HCT116 (cell line): Measurements from ENCODE around the gene PLS3. TPM values are rescaled to one million over a fixed set of nuclear protein-coding genes. Genes with fewer than 3 reads are reported as not detected.

ENCODE experiments used
- ATAC-seq: fragments of 200-7000 bp; cut with Tn5 transposase; 2 replicates; pipeline ENCODE4 v1.9.1; 2020; ENCODE audit warnings: mild to moderate bottlenecking, moderate library complexity
- BruUV-seq: library from RNA; stranded (reverse); fragments of 400-500 nt; replicated peaks from 2 replicates; lab custom pipeline; 2021; lab: Mats Ljungman, UMichigan
- CTCF ChIA-PET: fragments of 300-600 bp; sonication (Branson Sonifier 250); formaldehyde crosslinking; loops from one replicate; lab custom pipeline; 2021; ENCODE audit warnings: antibody characterized with exemption; lab: Charles Lee
- POLR2A ChIA-PET: fragments of 300-600, 350-600 bp; sonication (Branson Sonifier 250); formaldehyde crosslinking; loops from one replicate; lab custom pipeline; 2021; ENCODE audit warnings: antibody characterized with exemption; lab: Charles Lee
- RAD21 ChIA-PET, 2 experiments: fragments of 300-600 bp; sonication (Branson Sonifier 250); formaldehyde crosslinking; loops; one replicate each; lab custom pipeline; 2023; ENCODE audit warnings: low total read pairs in 2 of 2; ENCODE audit not compliant: uncharacterized antibody in 2 of 2, unreplicated experiment in 2 of 2, low non-redundant PET in 1 of 2; lab: Charles Lee
- DNase-seq: peaks from one replicate; pipeline ENCODE4 v3.0.0-alpha.2; 2010; ENCODE audit warnings: low read depth, low spot score
- H2AFZ ChIP-seq: fragments of 200-600 bp; shearing (Covaris generic), sonication (generic); 2 replicates; pipeline ENCODE4 v1.6.1; 2017; ENCODE audit warnings: low read depth, mixed run types, mixed read lengths, antibody characterized with exemption, low read length; ENCODE audit not compliant: poor library complexity, severe bottlenecking
- H3K27ac ChIP-seq: 2 replicates; pipeline ENCODE4 v1.5.1; 2012; ENCODE audit warnings: low read depth, low read length
- H3K27me3 ChIP-seq: fragments of 200-600 bp; sonication (generic); 2 replicates; pipeline ENCODE4 v1.6.1; 2016; ENCODE audit warnings: mixed run types, low read length, mixed read lengths; ENCODE audit not compliant: insufficient read depth
- H3K36me3 ChIP-seq, 2 experiments: fragments of 200-500 bp in 1 of 2; fragments of 200-600 bp in 1 of 2; sonication (Bioruptor generic) in 1 of 2; sonication (generic) in 1 of 2; 2 replicates each; pipeline versions ENCODE4 v1.5.1 to v1.6.1; 2014 to 2016; ENCODE audit warnings: low read length in 2 of 2, inconsistent platforms in 1 of 2, mixed read lengths in 1 of 2, mixed run types in 1 of 2; ENCODE audit not compliant: insufficient read depth in 2 of 2, control insufficient read depth in 1 of 2
- H3K4me1 ChIP-seq, 2 experiments: fragments of 200-600 bp in 1 of 2; sonication (generic) in 1 of 2; 2 replicates each; pipeline versions ENCODE4 v1.5.1 to v1.6.1; 2012 to 2017; ENCODE audit warnings: low read length in 2 of 2, inconsistent platforms in 1 of 2, mild to moderate bottlenecking in 1 of 2, mixed read lengths in 1 of 2, mixed run types in 1 of 2, moderate library complexity in 1 of 2; ENCODE audit not compliant: insufficient read depth in 2 of 2, control insufficient read depth in 1 of 2
- H3K4me2 ChIP-seq: fragments of 200-600 bp; sonication (generic); 2 replicates; pipeline ENCODE4 v1.6.1; 2017; ENCODE audit warnings: mixed run types, low read length, mixed read lengths
- H3K4me3 ChIP-seq, 2 experiments: fragments of 200-600 bp in 1 of 2; sonication (generic) in 1 of 2; replicated peaks in 1 of 2; 2 replicates each; pipeline ENCODE4 v1.5.1; 2011 to 2016; ENCODE audit warnings: low read length in 2 of 2, control low read depth in 1 of 2, low read depth in 1 of 2, mild to moderate bottlenecking in 1 of 2, mixed read lengths in 1 of 2, mixed run types in 1 of 2
- H3K79me2 ChIP-seq: fragments of 200-600 bp; sonication (generic); 2 replicates; pipeline ENCODE4 v1.6.1; 2017; ENCODE audit warnings: mild to moderate bottlenecking, mixed run types, low read length, moderate library complexity, mixed read lengths; ENCODE audit not compliant: insufficient read depth
- H3K9ac ChIP-seq: fragments of 200-600 bp; sonication (generic); 2 replicates; pipeline ENCODE4 v1.6.1; 2016; ENCODE audit warnings: low read length, mixed read lengths
- H3K9me2 ChIP-seq: fragments of 200-600 bp; sonication (generic), shearing (Covaris generic); 2 replicates; pipeline ENCODE4 v1.6.1; 2017; ENCODE audit warnings: mixed run types, mild to moderate bottlenecking, moderate library complexity; ENCODE audit not compliant: insufficient read depth
- H3K9me3 ChIP-seq, 2 experiments: fragments of 200-500 bp in 1 of 2; fragments of 200-600 bp in 1 of 2; sonication (Bioruptor generic) in 1 of 2; sonication (generic) in 1 of 2; 2 replicates each; pipeline ENCODE4 v1.6.1; 2014 to 2017; ENCODE audit warnings: low read length in 2 of 2, mixed read lengths in 2 of 2, inconsistent platforms in 1 of 2, low read depth in 1 of 2, mild to moderate bottlenecking in 1 of 2, mixed run types in 1 of 2, moderate library complexity in 1 of 2; ENCODE audit not compliant: control insufficient read depth in 1 of 2, insufficient read depth in 1 of 2
- H4K20me1 ChIP-seq: fragments of 200-600 bp; sonication (generic), shearing (Covaris generic); 2 replicates; pipeline ENCODE4 v1.6.1; 2017; ENCODE audit warnings: mixed run types, mild to moderate bottlenecking, moderate library complexity; ENCODE audit not compliant: insufficient read depth
- CEBPB ChIP-seq: IDR thresholded peaks from 2 replicates; pipeline ENCODE4 v1.6.1; 2012; ENCODE audit warnings: low read depth
- ELF1 ChIP-seq: IDR thresholded peaks from 2 replicates; pipeline ENCODE4 v1.6.1; 2012; ENCODE audit warnings: low read depth, borderline replicate concordance
- EZH2 ChIP-seq: fragments of 200-600 bp; sonication (generic); IDR thresholded peaks from 2 replicates; pipeline ENCODE4 v1.6.1; 2017; ENCODE audit warnings: antibody characterized with exemption, mixed run types
- EZH2phosphoT487 ChIP-seq: fragments of 200-600 bp; IDR thresholded peaks from 2 replicates; pipeline ENCODE4 v1.6.1; 2018; ENCODE audit warnings: antibody characterized with exemption, borderline replicate concordance
- FOSL1 ChIP-seq: IDR thresholded peaks from 2 replicates; pipeline ENCODE4 v1.6.1; 2012; ENCODE audit warnings: low read depth
- JUND ChIP-seq: IDR thresholded peaks from 2 replicates; pipeline ENCODE4 v1.6.1; 2012
- POLR2AphosphoS5 ChIP-seq: IDR thresholded peaks from 2 replicates; pipeline ENCODE4 v1.6.1; 2011; ENCODE audit warnings: mild to moderate bottlenecking, low read depth, low read length, moderate library complexity
- SIN3A ChIP-seq: IDR thresholded peaks from 2 replicates; pipeline ENCODE4 v1.6.1; 2012; ENCODE audit warnings: low read depth
- SRF ChIP-seq: IDR thresholded peaks from 2 replicates; pipeline ENCODE4 v1.6.1; 2012; ENCODE audit warnings: low read depth
- TCF7L2 ChIP-seq: IDR thresholded peaks from 2 replicates; pipeline ENCODE4 v1.7.0; 2011; ENCODE audit warnings: borderline replicate concordance, inconsistent platforms; ENCODE audit not compliant: insufficient read depth, insufficient read length; ENCODE audit errors: extremely low read depth
- ZFX ChIP-seq: fragments of 450-650 bp; IDR thresholded peaks from 2 replicates; pipeline ENCODE4 v1.6.1; 2017
- intact Hi-C: fragments of 100-400 bp; cut with micrococcal nuclease; formaldehyde crosslinking; loops from 2 replicates; pipeline ENCODE4 v1.10.0; 2022
- total RNA-seq: library from RNA; stranded (reverse); gene quantifications from one replicate; pipeline ENCODE4 v1.2.1, GENCODE V29; 2021; ENCODE audit not compliant: unreplicated experiment
- TF ChIP-seq, protein P1 (sequence below): IDR thresholded peaks from 2 replicates; pipeline ENCODE4 v1.6.1; 2012; ENCODE audit warnings: low read depth

Gene PLS3
- total RNA-seq, 1 experiment from 2014 or later: 50.8 TPM

DNA sequence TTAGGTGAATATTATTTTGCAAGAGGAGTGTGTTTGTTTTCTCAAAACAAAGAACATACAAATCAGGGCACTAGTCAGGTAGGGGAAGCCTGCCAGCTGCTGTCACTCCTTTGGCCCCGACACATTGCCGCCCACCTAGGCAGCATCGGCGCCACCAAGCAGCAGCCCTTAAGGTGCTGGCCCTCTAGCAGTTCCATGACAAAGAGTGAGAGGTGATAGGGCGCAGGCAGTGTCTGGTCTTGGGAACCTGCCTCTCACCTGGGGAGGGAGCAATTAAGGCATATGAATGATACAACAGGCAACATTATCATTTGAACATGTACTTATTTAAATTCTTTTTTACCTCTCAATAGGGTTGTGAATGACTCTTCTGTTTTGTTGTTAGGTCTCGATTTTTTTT, 135.1 kb downstream of the PLS3 start:
- ChIA-PET POLR2A (no interaction called here), CTCF (interaction anchor here (0.6 kb wide), 1 partner anchor 918 kb away, joined by 3 read pairs; no protein-coding TSS in a partner anchor)
- intact Hi-C loops: no loop called here

More for the DNA sequence above, 135.1 kb downstream of the PLS3 start:
- no peaks in the 10 kb centered on the region for H4K20me1 ChIP-seq
- no peaks in the 10 kb centered on the region for H3K36me3 ChIP-seq
- RAD21 ChIA-PET: no interaction called here
- no peak overlapping the region for H3K9ac ChIP-seq
- no peaks in the 10 kb centered on the region for H3K4me1 ChIP-seq
- no peaks in the 10 kb centered on the region for H3K27me3 ChIP-seq
- no peaks in the 10 kb centered on the region for H3K79me2 ChIP-seq
- H3K27ac ChIP-seq: no peak overlapping the region
- no peak overlapping the region for H3K4me2 ChIP-seq
- DNase-seq (no peak), ATAC-seq (no peak)
- no peaks in the 10 kb centered on the region for H3K9me3 ChIP-seq
- TF ChIP-seq EZH2: no peak
- TF ChIP-seq ZFX: no peak
- no peak for TF ChIP-seq TCF7L2
- TF ChIP-seq SIN3A: no peak
- TF ChIP-seq ELF1: no peak
- TF ChIP-seq FOSL1: no peak
- no peak for TF ChIP-seq POLR2AphosphoS5
- no peak for TF ChIP-seq SRF
- TF ChIP-seq, protein P1, sequence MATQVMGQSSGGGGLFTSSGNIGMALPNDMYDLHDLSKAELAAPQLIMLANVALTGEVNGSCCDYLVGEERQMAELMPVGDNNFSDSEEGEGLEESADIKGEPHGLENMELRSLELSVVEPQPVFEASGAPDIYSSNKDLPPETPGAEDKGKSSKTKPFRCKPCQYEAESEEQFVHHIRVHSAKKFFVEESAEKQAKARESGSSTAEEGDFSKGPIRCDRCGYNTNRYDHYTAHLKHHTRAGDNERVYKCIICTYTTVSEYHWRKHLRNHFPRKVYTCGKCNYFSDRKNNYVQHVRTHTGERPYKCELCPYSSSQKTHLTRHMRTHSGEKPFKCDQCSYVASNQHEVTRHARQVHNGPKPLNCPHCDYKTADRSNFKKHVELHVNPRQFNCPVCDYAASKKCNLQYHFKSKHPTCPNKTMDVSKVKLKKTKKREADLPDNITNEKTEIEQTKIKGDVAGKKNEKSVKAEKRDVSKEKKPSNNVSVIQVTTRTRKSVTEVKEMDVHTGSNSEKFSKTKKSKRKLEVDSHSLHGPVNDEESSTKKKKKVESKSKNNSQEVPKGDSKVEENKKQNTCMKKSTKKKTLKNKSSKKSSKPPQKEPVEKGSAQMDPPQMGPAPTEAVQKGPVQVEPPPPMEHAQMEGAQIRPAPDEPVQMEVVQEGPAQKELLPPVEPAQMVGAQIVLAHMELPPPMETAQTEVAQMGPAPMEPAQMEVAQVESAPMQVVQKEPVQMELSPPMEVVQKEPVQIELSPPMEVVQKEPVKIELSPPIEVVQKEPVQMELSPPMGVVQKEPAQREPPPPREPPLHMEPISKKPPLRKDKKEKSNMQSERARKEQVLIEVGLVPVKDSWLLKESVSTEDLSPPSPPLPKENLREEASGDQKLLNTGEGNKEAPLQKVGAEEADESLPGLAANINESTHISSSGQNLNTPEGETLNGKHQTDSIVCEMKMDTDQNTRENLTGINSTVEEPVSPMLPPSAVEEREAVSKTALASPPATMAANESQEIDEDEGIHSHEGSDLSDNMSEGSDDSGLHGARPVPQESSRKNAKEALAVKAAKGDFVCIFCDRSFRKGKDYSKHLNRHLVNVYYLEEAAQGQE: no peak
- TF ChIP-seq CEBPB: no peak
- TF ChIP-seq JUND: no peak
- TF ChIP-seq EZH2phosphoT487: no peak
- no peak overlapping the region for H3K4me3 ChIP-seq
- no peak overlapping the region for H2AFZ ChIP-seq
- no TSS peak for BruUV-seq
- H3K9me2 ChIP-seq: no peaks in the 10 kb centered on the region
